Ectodermal cell (in vitro differentiated cells): ENCODE results near the gene NDUFS4. TPM values are rescaled to one million over a fixed set of nuclear protein-coding genes. Genes with fewer than 3 reads are reported as not detected.
"Not testable (repeated sequence)": the region's sequence is repeated elsewhere in the genome, so short reads cannot be mapped to it uniquely, and the experiment has no call there.

Source experiments
- H3K27ac ChIP-seq: 2 replicates; pipeline ENCODE4 v1.7.0; 2013; ENCODE audit warnings: mild to moderate bottlenecking, low read depth, low read length; ENCODE audit not compliant: insufficient read depth, poor library complexity, severe bottlenecking
- H3K27me3 ChIP-seq: 2 replicates; pipeline ENCODE4 v1.7.0; 2013; ENCODE audit warnings: mild to moderate bottlenecking, low read length; ENCODE audit not compliant: insufficient read depth, control insufficient read depth, poor library complexity, severe bottlenecking
- H3K36me3 ChIP-seq: one replicate; pipeline ENCODE4 v1.7.0; 2013; ENCODE audit warnings: low read length; ENCODE audit not compliant: control insufficient read depth, insufficient read depth
- H3K4me1 ChIP-seq: one replicate; pipeline ENCODE4 v1.7.0; 2013; ENCODE audit warnings: low read length; ENCODE audit not compliant: control insufficient read depth, insufficient read depth
- H3K4me3 ChIP-seq: 2 replicates; pipeline ENCODE4 v1.7.0; 2013; ENCODE audit warnings: low read depth, low read length, control low read depth; ENCODE audit not compliant: insufficient read depth
- H3K9me3 ChIP-seq: 2 replicates; pipeline ENCODE4 v1.7.0; 2013; ENCODE audit warnings: mild to moderate bottlenecking, low read length, moderate library complexity; ENCODE audit not compliant: control insufficient read depth
- WGBS, 2 experiments: methylation state at CpG; one replicate each; pipeline ENCODE4 v1.1.7; 2013; ENCODE audit warnings: missing lambda C conversion rate in 2 of 2; 5-methylcytosine and 5-hydroxymethylcytosine counted together
- polyA plus RNA-seq, 4 experiments: library from polyadenylated mRNA; stranded (reverse); fragments of 50-300 nt; gene quantifications; one replicate each; pipeline ENCODE4 v1.2.3, GENCODE V29; 2013

NDUFS4 gene
- 124 TPM for polyA plus RNA-seq (2013, experiment 1 of 4)
- polyA plus RNA-seq (2013, experiment 2 of 4): 115 TPM
- polyA plus RNA-seq (2013, experiment 3 of 4): 128 TPM
- 140 TPM for polyA plus RNA-seq (2013, experiment 4 of 4)

DNA sequence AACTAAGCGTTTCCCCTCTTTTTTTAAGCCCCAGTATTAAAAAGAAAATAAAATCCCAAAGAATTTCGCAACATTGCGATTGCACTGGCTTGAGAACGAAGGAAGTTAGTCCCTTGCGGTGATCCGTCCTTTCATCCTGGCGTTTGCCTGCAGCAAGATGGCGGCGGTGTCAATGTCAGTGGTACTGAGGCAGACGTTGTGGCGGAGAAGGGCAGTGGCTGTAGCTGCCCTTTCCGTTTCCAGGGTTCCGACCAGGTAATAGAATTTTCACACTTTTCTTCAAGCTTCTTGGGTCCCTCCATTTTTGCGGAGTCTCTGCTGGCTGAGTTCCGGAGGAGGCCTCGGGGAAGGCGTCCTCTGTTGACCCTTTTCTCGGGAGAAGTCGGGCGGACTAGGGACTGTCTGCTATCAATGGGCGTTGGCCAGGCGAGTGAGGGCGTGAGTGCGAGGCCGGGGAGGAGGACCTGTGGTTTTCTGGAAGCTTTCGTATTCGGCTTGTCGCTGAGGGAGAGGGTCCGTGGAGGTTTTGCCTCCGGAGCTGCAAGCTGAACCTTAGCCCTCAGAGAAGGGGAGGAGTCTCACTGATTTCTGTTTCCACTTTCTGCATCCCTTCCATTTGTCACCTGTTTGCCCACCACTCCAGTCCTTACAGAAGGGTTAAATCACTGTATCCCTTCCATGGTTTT is at the start of gene NDUFS4:
NDUFS4 (plus strand) TSS at position 134 of the 686 bp plus-strand sequence; CDS start at position 158, 24 bp downstream.
- Histone ChIP-seq H3K36me3 (no peaks in the 10 kb centered on the region), H3K4me1 (peaks cover 7% of the 10 kb centered on the region), H3K27ac (peak within 1 kb of the TSS; percentile 90), H3K9me3 (peaks cover 3% of the 10 kb centered on the region), H3K4me3 (peak within 1 kb of the TSS; percentile 82), H3K27me3 (no peaks in the 10 kb centered on the region)
- WGBS, 2 experiments: 1% methylated on average over 30 of the region's 30 CpGs

DNA sequence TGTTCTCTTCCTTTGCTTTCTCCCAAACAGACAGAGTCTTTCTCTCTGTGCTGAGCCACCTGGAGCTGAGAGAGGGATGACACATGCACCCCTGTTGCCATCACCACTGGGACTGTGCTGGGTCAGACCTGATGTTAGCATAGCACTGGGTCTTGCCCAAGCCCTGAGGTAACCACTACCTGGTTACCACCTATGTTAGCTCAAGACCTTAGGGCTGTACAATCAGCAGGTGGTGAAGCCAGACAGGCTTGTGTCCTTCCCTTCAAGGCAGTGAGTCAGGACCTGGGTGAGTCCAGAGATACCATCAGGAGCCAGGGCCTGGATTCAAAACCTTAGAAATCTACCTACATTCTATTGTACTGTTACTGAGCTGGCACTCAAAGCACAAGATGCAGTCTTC is 47.9 kb upstream of the NDUFS4 start:
- Histone ChIP-seq H3K36me3 (no peaks in the 10 kb centered on the region), H3K9me3 (no peaks in the 10 kb centered on the region), H3K4me1 (no peaks in the 10 kb centered on the region), H3K4me3 (no peak overlapping the region), H3K27ac (no peak overlapping the region), H3K27me3 (no peaks in the 10 kb centered on the region)

- Histone ChIP-seq H3K9me3 (no peaks in the 10 kb centered on the region), H3K27ac (no peak overlapping the region), H3K4me3 (no peak overlapping the region), H3K27me3 (no peaks in the 10 kb centered on the region), H3K4me1 (no peaks in the 10 kb centered on the region), H3K36me3 (no peaks in the 10 kb centered on the region)
- 80 to 92% methylated on average over 2 to 4 of the region's 6 CpGs for WGBS, 2 experiments
These were observed 44.5 kb upstream of the NDUFS4 start for GRCh38 chr5:53515988-53516387.

DNA sequence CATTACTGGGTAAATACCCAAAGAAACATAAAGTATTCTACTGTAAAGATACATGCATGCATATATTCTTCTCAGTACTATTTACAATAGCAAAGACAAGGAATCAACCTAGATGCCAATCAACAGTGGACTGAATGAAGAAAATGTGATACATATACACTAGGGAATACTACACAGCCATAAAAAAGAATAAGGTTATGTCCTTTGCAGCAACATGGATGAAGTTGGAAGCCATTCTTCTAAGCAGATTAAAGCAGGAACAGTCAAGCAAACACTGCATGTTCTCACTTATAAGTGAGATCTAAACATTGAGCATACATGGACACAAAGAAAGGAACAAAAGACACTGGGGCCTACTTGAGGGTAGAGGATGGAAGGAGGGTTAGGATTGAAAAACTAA is 39.6 kb upstream of the NDUFS4 start:
- no peaks in the 10 kb centered on the region for H3K4me1 ChIP-seq
- peaks cover 4% of the 10 kb centered on the region for H3K9me3 ChIP-seq
- H3K4me3 ChIP-seq: no peak overlapping the region
- H3K27me3 ChIP-seq: no peaks in the 10 kb centered on the region
- H3K27ac ChIP-seq: no peak overlapping the region
- no peaks in the 10 kb centered on the region for H3K36me3 ChIP-seq

DNA sequence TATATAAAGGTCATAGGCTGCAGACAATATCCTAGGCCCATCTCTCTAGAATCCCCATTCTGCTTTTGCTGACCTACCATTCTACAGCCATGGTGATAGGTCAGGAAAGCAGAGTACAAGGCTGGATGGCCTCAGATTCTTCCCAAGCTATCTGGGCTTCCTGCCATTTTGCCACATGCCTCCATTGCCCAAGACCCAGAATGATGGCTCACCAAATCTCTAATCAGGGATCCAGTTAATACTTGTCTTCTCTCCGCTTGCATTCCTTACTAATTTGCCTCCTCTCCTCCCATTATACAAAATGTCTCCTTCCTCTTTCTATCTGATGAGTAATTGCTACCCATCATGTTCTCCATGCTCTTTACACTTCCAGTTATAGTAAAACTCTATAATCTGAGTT is 22.7 kb upstream of the NDUFS4 start:
- no peaks in the 10 kb centered on the region for H3K9me3 ChIP-seq
- no peaks in the 10 kb centered on the region for H3K4me1 ChIP-seq
- H3K4me3 ChIP-seq: no peak overlapping the region
- no peaks in the 10 kb centered on the region for H3K36me3 ChIP-seq
- no peaks in the 10 kb centered on the region for H3K27me3 ChIP-seq
- H3K27ac ChIP-seq: no peak overlapping the region
- WGBS, 2 experiments: 100% methylated on average over 1 of the region's 1 CpG

GRCh38 chr5:53540739-53541138 is 19.7 kb upstream of the NDUFS4 start:
- H3K9me3 ChIP-seq, H3K27me3 ChIP-seq, H3K27ac ChIP-seq, H3K36me3 ChIP-seq, H3K4me3 ChIP-seq: not testable (repeated sequence)
- peaks cover 22% of the 10 kb centered on the region for H3K4me1 ChIP-seq
- 93 to 97% methylated on average over 7 of the region's 7 CpGs for WGBS, 2 experiments

- 95 to 98% methylated on average over 2 of the region's 2 CpGs for WGBS, 2 experiments
- Histone ChIP-seq H3K27me3 (no peaks in the 10 kb centered on the region), H3K4me3 (no peak overlapping the region), H3K4me1 (peaks cover 32% of the 10 kb centered on the region), H3K9me3 (no peaks in the 10 kb centered on the region), H3K27ac (no peak overlapping the region), H3K36me3 (no peaks in the 10 kb centered on the region)
These were observed 18.6 kb upstream of the NDUFS4 start for GRCh38 chr5:53541859-53542258.

DNA sequence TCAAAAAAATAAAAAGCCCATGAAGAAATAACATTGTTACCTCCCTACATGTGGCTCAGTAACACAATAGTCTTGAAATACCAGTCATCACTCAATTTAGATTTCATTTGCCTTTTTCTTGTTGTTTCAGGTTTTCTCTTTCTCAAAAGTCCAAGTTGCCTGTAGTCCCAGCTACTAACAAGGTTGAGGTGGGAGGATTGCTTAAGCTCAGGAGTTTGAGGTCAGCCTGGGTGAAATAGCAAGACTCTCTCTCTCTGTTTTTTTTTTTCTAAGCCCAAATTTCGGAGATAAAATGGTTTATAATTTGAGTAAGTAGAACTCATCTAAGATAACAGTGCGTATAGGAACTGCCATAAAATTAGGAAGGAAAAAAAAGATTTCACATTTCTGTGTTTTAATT is 17.5 kb upstream of the NDUFS4 start:
- Histone ChIP-seq H3K36me3 (no peaks in the 10 kb centered on the region), H3K9me3 (no peaks in the 10 kb centered on the region), H3K27me3 (no peaks in the 10 kb centered on the region), H3K4me1 (peaks cover 34% of the 10 kb centered on the region), H3K27ac (no peak overlapping the region), H3K4me3 (no peak overlapping the region)
- 44 to 73% methylated on average over 1 to 2 of the region's 2 CpGs for WGBS, 2 experiments

GRCh38 chr5:53543401-53543800 is 17.0 kb upstream of the NDUFS4 start:
- Histone ChIP-seq H3K27me3 (no peaks in the 10 kb centered on the region), H3K4me3 (no peak overlapping the region), H3K27ac (no peak overlapping the region), H3K4me1 (peaks cover 34% of the 10 kb centered on the region), H3K9me3 (no peaks in the 10 kb centered on the region), H3K36me3 (no peaks in the 10 kb centered on the region)
- WGBS, 2 experiments: 80% methylated on average over 2 of the region's 2 CpGs; no CpG with 5 or more reads in 1 of the 2 experiments

DNA sequence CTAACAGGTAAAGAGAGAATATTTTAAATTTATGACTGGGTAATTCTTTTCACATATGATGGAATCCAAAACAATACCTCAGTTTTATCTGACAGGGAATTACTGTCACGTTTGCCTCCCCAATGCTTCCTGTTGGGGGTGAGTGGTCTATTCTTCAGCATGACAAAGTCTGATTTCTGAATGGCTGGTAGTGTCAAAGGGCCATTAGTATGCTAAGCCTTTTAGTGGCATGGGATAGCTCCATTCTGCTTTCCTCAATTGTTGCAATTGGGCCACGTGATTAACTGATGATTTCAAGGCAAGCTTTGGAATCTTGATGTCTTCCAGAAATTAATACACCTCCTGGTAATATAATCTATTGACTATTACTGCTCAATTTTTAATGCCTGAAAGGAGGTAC is 14.7 kb upstream of the NDUFS4 start:
- Histone ChIP-seq H3K9me3 (no peaks in the 10 kb centered on the region), H3K36me3 (no peaks in the 10 kb centered on the region), H3K27me3 (no peaks in the 10 kb centered on the region), H3K27ac (peak overlapping the region; percentile 71), H3K4me3 (no peak overlapping the region), H3K4me1 (peaks cover 34% of the 10 kb centered on the region)
- 0 to 3% methylated on average over 2 of the region's 2 CpGs for WGBS, 2 experiments
